Lower leg skin (tissue), 3 donors: ENCODE data around the gene SLC22A4.

Experiments
- POLR2A ChIP-seq, 2 donors: fragments of 450-650 bp; IDR thresholded peaks; one replicate each; pipeline ENCODE4 v1.6.1; 2016 to 2017; ENCODE audit warnings: antibody characterized with exemption in 2 of 2, mild to moderate bottlenecking in 1 of 2, moderate library complexity in 1 of 2
- TF ChIP-seq, protein P1 (sequence below), 3 donors: fragments of 450-650 bp; IDR thresholded peaks; one replicate each; pipeline ENCODE4 v1.5.1; 2016; ENCODE audit warnings: antibody characterized with exemption in 3 of 3, mild to moderate bottlenecking in 3 of 3, moderate library complexity in 2 of 3

- TF ChIP-seq, protein P1, sequence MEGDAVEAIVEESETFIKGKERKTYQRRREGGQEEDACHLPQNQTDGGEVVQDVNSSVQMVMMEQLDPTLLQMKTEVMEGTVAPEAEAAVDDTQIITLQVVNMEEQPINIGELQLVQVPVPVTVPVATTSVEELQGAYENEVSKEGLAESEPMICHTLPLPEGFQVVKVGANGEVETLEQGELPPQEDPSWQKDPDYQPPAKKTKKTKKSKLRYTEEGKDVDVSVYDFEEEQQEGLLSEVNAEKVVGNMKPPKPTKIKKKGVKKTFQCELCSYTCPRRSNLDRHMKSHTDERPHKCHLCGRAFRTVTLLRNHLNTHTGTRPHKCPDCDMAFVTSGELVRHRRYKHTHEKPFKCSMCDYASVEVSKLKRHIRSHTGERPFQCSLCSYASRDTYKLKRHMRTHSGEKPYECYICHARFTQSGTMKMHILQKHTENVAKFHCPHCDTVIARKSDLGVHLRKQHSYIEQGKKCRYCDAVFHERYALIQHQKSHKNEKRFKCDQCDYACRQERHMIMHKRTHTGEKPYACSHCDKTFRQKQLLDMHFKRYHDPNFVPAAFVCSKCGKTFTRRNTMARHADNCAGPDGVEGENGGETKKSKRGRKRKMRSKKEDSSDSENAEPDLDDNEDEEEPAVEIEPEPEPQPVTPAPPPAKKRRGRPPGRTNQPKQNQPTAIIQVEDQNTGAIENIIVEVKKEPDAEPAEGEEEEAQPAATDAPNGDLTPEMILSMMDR (IDR thresholded peaks at IDR 0.05), result no peak
- no peak for TF ChIP-seq POLR2A (IDR thresholded peaks at IDR 0.05)
Measured at GRCh38 chr5:132319975-132320374, 25.8 kb downstream of the SLC22A4 start.
